Right cardiac atrium (tissue), 5 donors: ENCODE results near the gene ATP6V1G1. TPM values are rescaled to one million over a fixed set of nuclear protein-coding genes. Genes with fewer than 3 reads are reported as not detected.

Source experiments
- ATAC-seq, 2 donors: fragments of 200-7000 bp; cut with Tn5 transposase; one replicate each; pipeline versions ENCODE4 v1.8.0 to v1.9.1; 2020; ENCODE audit warnings: moderate library complexity in 2 of 2, mild to moderate bottlenecking in 1 of 2
- DNase-seq, 3 donors: peaks; one replicate each; pipeline ENCODE4 v3.0.0-alpha.2; 2020
- H3K27ac ChIP-seq: one replicate; pipeline ENCODE4 v1.5.1; 2013; ENCODE audit warnings: mild to moderate bottlenecking, low read length, control low read depth, moderate library complexity
- H3K27me3 ChIP-seq: one replicate; pipeline ENCODE4 v1.6.1; 2013; ENCODE audit not compliant: control insufficient read depth, insufficient read depth
- H3K4me1 ChIP-seq: one replicate; pipeline ENCODE4 v1.6.1; 2013; ENCODE audit warnings: low read length; ENCODE audit not compliant: control insufficient read depth, insufficient read depth
- H3K4me3 ChIP-seq: one replicate; pipeline ENCODE4 v1.5.1; 2013; ENCODE audit warnings: low read length, control low read depth
- H3K9me3 ChIP-seq: one replicate; pipeline ENCODE4 v1.6.1; 2013; ENCODE audit warnings: low read length; ENCODE audit not compliant: control insufficient read depth
- WGBS: extraction: QIAGEN DNeasy Blood & Tissue Kit; methylation state at CpG from one replicate; pipeline ENCODE4 v1.1.7; 2013; 5-methylcytosine and 5-hydroxymethylcytosine counted together
- intact Hi-C, 4 donors: fragments of 100-400 bp; cut with DNase I; formaldehyde crosslinking; loops; one replicate each; pipeline versions ENCODE4 v1.11.0 to v1.14.0; 2022 to 2023
- long read RNA-seq, 4 donors: library from polyadenylated mRNA; unstranded; transcript quantifications; one replicate each; pipeline ENCODE4 v2.0.0, GENCODE V29; 2020 to 2021
- polyA plus RNA-seq: library from polyadenylated mRNA; stranded (reverse); fragments of 200-250 nt; gene quantifications from one replicate; pipeline ENCODE4 v1.2.3, GENCODE V29; 2013
- total RNA-seq, 4 donors: library from RNA; stranded (reverse); fragmentation: NEBNext Ultra II Directional; extraction: Animal tissue kit (Norgen Biotek cat#: 25700); gene quantifications; one replicate each; pipeline ENCODE4 v1.2.1, GENCODE V29; 2021
- donor health status: healthy with polysubstance abuse.
- donor health status: DM: no; HTN: yes; CAD: no.
- donor health status: DM: no; HTN: no; CAD: no.
- donor health status: DM: no; HTN: yes; CAD: no; lungs with severe emphysema.
- donor health status: DM: yes; HTN: yes; CAD: no.

The ATP6V1G1 gene
- total RNA-seq = 10 to 100 TPM; 91.5 to 99.7 (median 98.0) TPM
- polyA plus RNA-seq = 157 TPM
- long read RNA-seq, donor 1, transcript ATP6V1G1-201 (3 exons, 1,080 nt) = major isoform, 158 of 160 reads
- long read RNA-seq, donor 1, partial matches to known transcripts = 0 of 160 reads
- long read RNA-seq, donor 1, other reads (novel, unspliced or antisense) = 2 of 160 reads
- long read RNA-seq, donor 2, transcript ATP6V1G1-201 (3 exons, 1,080 nt) = major isoform, 54 of 56 reads
- long read RNA-seq, donor 2, partial matches to known transcripts = 0 of 56 reads
- long read RNA-seq, donor 2, other reads (novel, unspliced or antisense) = 2 of 56 reads
- long read RNA-seq, donor 3, transcript ATP6V1G1-201 (3 exons, 1,080 nt) = major isoform, 126 of 130 reads
- long read RNA-seq, donor 3, partial matches to known transcripts = 0 of 130 reads
- long read RNA-seq, donor 3, other reads (novel, unspliced or antisense) = 4 of 130 reads
- long read RNA-seq, donor 4, transcript ATP6V1G1-201 (3 exons, 1,080 nt) = major isoform, 84 of 84 reads
- long read RNA-seq, donor 4, partial matches to known transcripts = 0 of 84 reads
- long read RNA-seq, donor 4, other reads (novel, unspliced or antisense) = 0 of 84 reads

- WGBS = 1% methylated on average over 52 of the region's 52 CpGs
- peak; percentile 99 to 100 for ATAC-seq
- H3K4me1 ChIP-seq = no peaks in the 10 kb centered on the region
Measured at GRCh38 chr9:114587345-114588202, at the start of gene ATP6V1G1. Gene ATP6V1G1 (plus strand): TSS chr9:114587769. CDS start chr9:114587839, 70 bp downstream.

GRCh38 chr9:114538241-114538640 lies 49.3 kb upstream of the ATP6V1G1 start:
- no peak for ATAC-seq
- 18% methylated on average over 5 of the region's 5 CpGs for WGBS
- H3K27me3 ChIP-seq = no peaks in the 10 kb centered on the region

More at GRCh38 chr9:114587345-114588202, at the start of gene ATP6V1G1:
- intact Hi-C loops = no loop called here
- no peaks in the 10 kb centered on the region for H3K27me3 ChIP-seq
- no peaks in the 10 kb centered on the region for H3K9me3 ChIP-seq
- peak within 1 kb of the TSS; percentile 97 for H3K27ac ChIP-seq
- H3K4me3 ChIP-seq = peak within 1 kb of the TSS; percentile 91
- DNase-seq = peak; percentile 100

GRCh38 chr9:114539701-114540380 lies 47.7 kb upstream of the ATP6V1G1 start:
- intact Hi-C loops = no loop called here

More at GRCh38 chr9:114538241-114538640, 49.3 kb upstream of the ATP6V1G1 start:
- Histone ChIP-seq H3K27ac (no peak overlapping the region), H3K4me3 (no peak overlapping the region), H3K9me3 (no peaks in the 10 kb centered on the region), H3K4me1 (no peaks in the 10 kb centered on the region)
- intact Hi-C loops = no loop called here
- DNase-seq = no peak

GRCh38 chr9:114545055-114545454 lies 42.5 kb upstream of the ATP6V1G1 start:
- Histone ChIP-seq H3K27ac (no peak overlapping the region), H3K27me3 (no peaks in the 10 kb centered on the region), H3K4me3 (no peak overlapping the region), H3K9me3 (no peaks in the 10 kb centered on the region), H3K4me1 (no peaks in the 10 kb centered on the region)
- intact Hi-C loops = no loop called here
- 75% methylated on average over 5 of the region's 5 CpGs for WGBS
- ATAC-seq = no peak
- DNase-seq = no peak

More at GRCh38 chr9:114539701-114540380, 47.7 kb upstream of the ATP6V1G1 start:
- Histone ChIP-seq H3K4me1 (no peaks in the 10 kb centered on the region), H3K4me3 (no peak overlapping the region), H3K27me3 (no peaks in the 10 kb centered on the region), H3K27ac (no peak overlapping the region), H3K9me3 (no peaks in the 10 kb centered on the region)
- ATAC-seq (no peak), DNase-seq (no peak)
- 72% methylated on average over 9 of the region's 9 CpGs for WGBS

- no peak for DNase-seq
- H3K4me1 ChIP-seq = peaks cover 3% of the 10 kb centered on the region
- no peak overlapping the region for H3K27ac ChIP-seq
- intact Hi-C loops = no loop called here
- no peak overlapping the region for H3K4me3 ChIP-seq
- ATAC-seq = no peak
- H3K27me3 ChIP-seq = no peaks in the 10 kb centered on the region
- no peaks in the 10 kb centered on the region for H3K9me3 ChIP-seq
Measured at GRCh38 chr9:114546851-114547250, 40.7 kb upstream of the ATP6V1G1 start.

GRCh38 chr9:114549697-114550330 lies 37.8 kb upstream of the ATP6V1G1 start:
- H3K4me3 ChIP-seq = no peak overlapping the region
- intact Hi-C loops = no loop called here
- DNase-seq (no peak), ATAC-seq (peak in 1 of 2 donors; percentile 6)
- no peaks in the 10 kb centered on the region for H3K27me3 ChIP-seq
- H3K4me1 ChIP-seq = peaks cover 3% of the 10 kb centered on the region
- no peak overlapping the region for H3K27ac ChIP-seq
- no peaks in the 10 kb centered on the region for H3K9me3 ChIP-seq
- 50% methylated on average over 9 of the region's 9 CpGs for WGBS

- H3K27me3 ChIP-seq = no peaks in the 10 kb centered on the region
- intact Hi-C loops = no loop called here
- no peak overlapping the region for H3K4me3 ChIP-seq
- DNase-seq = peak in 2 of 3 donors; percentile 42 to 74
- 56% methylated on average over 6 of the region's 6 CpGs for WGBS
- peaks cover 3% of the 10 kb centered on the region for H3K4me1 ChIP-seq
- peak; percentile 92 to 96 for ATAC-seq
- H3K27ac ChIP-seq = peak overlapping the region; percentile 88
- H3K9me3 ChIP-seq = no peaks in the 10 kb centered on the region
Measured at GRCh38 chr9:114551750-114552685, 35.6 kb upstream of the ATP6V1G1 start.

- H3K4me1 ChIP-seq = peaks cover 3% of the 10 kb centered on the region
- H3K4me3 ChIP-seq = no peak overlapping the region
- peak in 1 of 2 donors; percentile 31 for ATAC-seq
- H3K27ac ChIP-seq = peak overlapping the region; percentile 88
- no peaks in the 10 kb centered on the region for H3K27me3 ChIP-seq
- intact Hi-C loops = no loop called here
- H3K9me3 ChIP-seq = no peaks in the 10 kb centered on the region
- DNase-seq = no peak
- WGBS = 78% methylated on average over 5 of the region's 5 CpGs
Measured at GRCh38 chr9:114552706-114553105, 34.9 kb upstream of the ATP6V1G1 start.

GRCh38 chr9:114553202-114553601 lies 34.4 kb upstream of the ATP6V1G1 start:
- ATAC-seq (peak; percentile 68 to 77), DNase-seq (peak in 1 of 3 donors; percentile 62)
- Histone ChIP-seq H3K27me3 (no peaks in the 10 kb centered on the region), H3K4me1 (peaks cover 3% of the 10 kb centered on the region), H3K4me3 (no peak overlapping the region), H3K9me3 (no peaks in the 10 kb centered on the region), H3K27ac (peak overlapping the region; percentile 88)
- intact Hi-C loops = no loop called here
- 62% methylated on average over 3 of the region's 3 CpGs for WGBS
